Tibial nerve (tissue), 4 donors: Measurements from ENCODE around the gene MFRP. TPM values are rescaled to one million over a fixed set of nuclear protein-coding genes. Genes with fewer than 3 reads are reported as not detected.

Experiments
- DNase-seq, 2 donors: peaks; one replicate each; pipeline ENCODE4 v3.0.0-alpha.2; 2019; ENCODE audit warnings: low spot score in 2 of 2
- H3K27ac ChIP-seq, 4 donors: fragments of 200-600 bp; sonication (generic) in 3 of 4; one replicate each; pipeline ENCODE4 v1.5.1; 2017 to 2019; ENCODE audit warnings: mild to moderate bottlenecking in 1 of 4
- H3K27me3 ChIP-seq, 2 donors: fragments of 200-600 bp; sonication (generic) in 1 of 2; one replicate each; pipeline versions ENCODE4 v1.5.1 to v1.6.0; 2017 to 2019
- H3K36me3 ChIP-seq, 3 donors: fragments of 200-600 bp; sonication (generic); one replicate each; pipeline ENCODE4 v1.5.1; 2018 to 2019
- H3K4me1 ChIP-seq, 4 donors: fragments of 200-600 bp; sonication (generic) in 3 of 4; one replicate each; pipeline ENCODE4 v1.5.1; 2017 to 2019
- H3K4me3 ChIP-seq, 4 donors: fragments of 200-600 bp; sonication (generic) in 3 of 4; one replicate each; pipeline ENCODE4 v1.5.1; 2017 to 2019; ENCODE audit warnings: mild to moderate bottlenecking in 1 of 4, moderate library complexity in 1 of 4
- H3K9me3 ChIP-seq, 4 donors: fragments of 200-600 bp; sonication (generic) in 3 of 4; one replicate each; pipeline ENCODE4 v1.5.1; 2017 to 2019
- EP300 ChIP-seq, 2 donors: sonication (generic); formaldehyde crosslinking; IDR thresholded peaks; one replicate each; pipeline ENCODE4 v1.6.1; 2017; ENCODE audit warnings: antibody characterized with exemption in 2 of 2, mild to moderate bottlenecking in 1 of 2
- POLR2A ChIP-seq, 2 donors: fragments of 450-650 bp; IDR thresholded peaks; one replicate each; pipeline ENCODE4 v1.6.1; 2017; ENCODE audit warnings: antibody characterized with exemption in 2 of 2, mild to moderate bottlenecking in 2 of 2, moderate library complexity in 2 of 2
- WGBS, 2 donors: methylation state at CpG; one replicate each; pipeline ENCODE4 v1.1.5; 2018; 5-methylcytosine and 5-hydroxymethylcytosine counted together
- total RNA-seq, 4 donors: library from RNA; depleted of rRNA; stranded (reverse); fragments of >200 nt; gene quantifications; one replicate each; pipeline ENCODE4 v1.1.0, GENCODE V29; 2016
- TF ChIP-seq, protein P1 (sequence below), 5 experiments: fragments of 200-600 bp in 3 of 5; fragments of 450-650 bp in 2 of 5; sonication (generic) in 3 of 5; IDR thresholded peaks; one replicate each; pipeline ENCODE4 v1.5.1; 2016 to 2019; ENCODE audit warnings: antibody characterized with exemption in 5 of 5, mild to moderate bottlenecking in 3 of 5, moderate library complexity in 2 of 5

MFRP gene
- total RNA-seq, 4 donors from 2014 or later, result 0.44 TPM; not detected in 3

DNA sequence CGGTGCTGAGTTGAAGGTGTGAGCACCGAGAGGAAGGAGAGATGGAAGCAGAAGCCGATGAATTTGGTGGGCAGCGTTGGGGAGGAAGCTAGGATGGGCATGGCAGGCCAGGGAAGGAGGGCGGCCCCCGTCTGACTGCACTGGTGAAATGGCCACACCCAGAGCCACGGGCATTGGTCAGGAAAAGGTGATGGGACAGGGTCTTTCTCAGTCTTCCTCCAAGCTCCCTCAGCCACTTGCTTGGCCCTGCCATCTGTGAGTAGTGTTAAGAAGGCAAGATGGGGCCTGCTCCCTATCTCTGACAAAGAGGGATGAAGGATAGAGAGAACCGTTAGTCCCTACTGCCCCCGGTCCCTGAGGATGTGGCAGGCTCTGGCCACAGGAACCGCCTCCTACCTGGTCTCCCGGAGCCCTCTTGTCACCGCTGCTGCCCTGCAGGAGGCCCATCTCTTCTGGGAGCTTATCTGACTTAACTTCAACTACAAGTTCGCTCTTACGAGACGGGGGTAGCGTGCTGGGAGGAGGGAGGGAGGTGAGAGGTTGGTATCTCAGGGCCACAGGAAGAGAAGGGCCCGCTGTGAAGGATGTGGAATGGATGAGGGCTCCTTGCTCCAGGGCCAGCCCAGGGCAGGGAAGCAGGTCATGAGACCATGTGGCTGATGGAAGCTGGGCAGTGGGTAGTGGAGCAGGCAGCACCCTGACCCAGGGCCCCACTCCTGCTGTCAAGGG lies 36.4 kb downstream of the MFRP start:
- WGBS, 2 donors, result 66 to 75% methylated on average over 17 of the region's 17 CpGs

DNA sequence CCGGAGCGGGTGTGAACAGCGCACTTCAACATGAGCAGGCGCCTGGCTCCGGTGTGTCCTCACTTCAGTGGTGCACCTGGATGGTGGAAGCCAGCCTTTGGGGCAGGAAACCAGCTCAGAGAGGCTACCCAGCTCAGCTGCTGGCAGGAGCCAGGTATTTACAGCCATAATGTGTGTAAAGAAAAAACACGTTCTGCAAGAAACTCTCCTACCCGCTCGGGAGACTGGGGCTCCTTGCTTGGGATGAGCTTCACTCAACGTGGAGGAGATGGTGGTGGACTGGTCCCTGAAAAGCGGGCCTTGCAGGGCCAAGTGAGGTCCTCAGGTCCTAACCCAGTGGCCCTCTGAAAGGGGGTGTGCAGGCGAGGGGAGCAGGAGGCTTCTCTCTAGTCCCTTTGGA lies 37.1 kb downstream of the MFRP start:
- peaks cover 0 to 35% (median 8%) of the 10 kb centered on the region in 4 donors for H3K4me1 ChIP-seq
- peak overlapping the region in 2 of 4 donors; percentile 60 to 96 for H3K27ac ChIP-seq
- TF ChIP-seq EP300 (IDR thresholded peaks at IDR 0.05), result no peak
- TF ChIP-seq, protein P1, sequence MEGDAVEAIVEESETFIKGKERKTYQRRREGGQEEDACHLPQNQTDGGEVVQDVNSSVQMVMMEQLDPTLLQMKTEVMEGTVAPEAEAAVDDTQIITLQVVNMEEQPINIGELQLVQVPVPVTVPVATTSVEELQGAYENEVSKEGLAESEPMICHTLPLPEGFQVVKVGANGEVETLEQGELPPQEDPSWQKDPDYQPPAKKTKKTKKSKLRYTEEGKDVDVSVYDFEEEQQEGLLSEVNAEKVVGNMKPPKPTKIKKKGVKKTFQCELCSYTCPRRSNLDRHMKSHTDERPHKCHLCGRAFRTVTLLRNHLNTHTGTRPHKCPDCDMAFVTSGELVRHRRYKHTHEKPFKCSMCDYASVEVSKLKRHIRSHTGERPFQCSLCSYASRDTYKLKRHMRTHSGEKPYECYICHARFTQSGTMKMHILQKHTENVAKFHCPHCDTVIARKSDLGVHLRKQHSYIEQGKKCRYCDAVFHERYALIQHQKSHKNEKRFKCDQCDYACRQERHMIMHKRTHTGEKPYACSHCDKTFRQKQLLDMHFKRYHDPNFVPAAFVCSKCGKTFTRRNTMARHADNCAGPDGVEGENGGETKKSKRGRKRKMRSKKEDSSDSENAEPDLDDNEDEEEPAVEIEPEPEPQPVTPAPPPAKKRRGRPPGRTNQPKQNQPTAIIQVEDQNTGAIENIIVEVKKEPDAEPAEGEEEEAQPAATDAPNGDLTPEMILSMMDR (IDR thresholded peaks at IDR 0.05), result no peak
- no peak for TF ChIP-seq POLR2A (IDR thresholded peaks at IDR 0.05)
- H3K27me3 ChIP-seq, result no peaks in the 10 kb centered on the region
- peaks cover 0 to 56% (median 4%) of the 10 kb centered on the region in 3 donors for H3K36me3 ChIP-seq
- no peak overlapping the region for H3K4me3 ChIP-seq
- 83 to 86% methylated on average over 11 of the region's 11 CpGs for WGBS, 2 donors
- no peak for DNase-seq
- H3K9me3 ChIP-seq, result no peaks in the 10 kb centered on the region

More for the DNA sequence above, 36.4 kb downstream of the MFRP start:
- H3K27ac ChIP-seq, result peak overlapping the region in 2 of 4 donors; percentile 60 to 96
- TF ChIP-seq POLR2A (IDR thresholded peaks at IDR 0.05) (no peak), EP300 (IDR thresholded peaks at IDR 0.05) (no peak)
- TF ChIP-seq, protein P1 (IDR thresholded peaks at IDR 0.05), result no peak
- H3K27me3 ChIP-seq, result no peaks in the 10 kb centered on the region
- peaks cover 0 to 52% (median 4%) of the 10 kb centered on the region in 3 donors for H3K36me3 ChIP-seq
- H3K4me1 ChIP-seq, result peaks cover 0 to 42% (median 11%) of the 10 kb centered on the region in 4 donors
- no peak overlapping the region for H3K4me3 ChIP-seq
- no peak for DNase-seq
- no peaks in the 10 kb centered on the region for H3K9me3 ChIP-seq

DNA sequence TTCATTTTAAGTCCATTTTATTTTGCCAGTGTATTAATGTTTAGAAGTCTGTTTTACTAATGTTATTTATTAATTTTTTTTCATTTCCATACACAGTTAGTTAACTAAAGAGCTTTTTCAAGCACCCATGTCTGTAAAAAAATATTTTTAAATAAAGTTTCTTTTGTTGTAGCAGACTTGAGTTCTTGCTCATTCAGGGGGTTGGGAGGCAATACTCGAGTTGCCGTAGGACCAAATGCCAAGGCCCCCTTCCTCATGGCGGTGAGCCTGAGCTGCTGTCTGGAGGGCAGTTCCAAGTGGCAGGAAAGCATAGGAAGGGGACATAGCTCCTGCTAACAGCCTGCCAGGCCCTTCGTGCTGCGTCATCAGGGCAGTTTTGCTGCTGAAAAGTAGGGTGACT lies 38.5 kb downstream of the MFRP start:
- Histone ChIP-seq H3K27ac (peak overlapping the region in 3 of 4 donors; percentile 50 to 96 (median 60)), H3K9me3 (no peaks in the 10 kb centered on the region), H3K36me3 (peaks cover 0 to 69% (median 4%) of the 10 kb centered on the region in 3 donors), H3K4me1 (peaks cover 0 to 25% (median 8%) of the 10 kb centered on the region in 4 donors), H3K4me3 (no peak overlapping the region), H3K27me3 (no peaks in the 10 kb centered on the region)
- WGBS, 2 donors, result 48 to 55% methylated on average over 5 of the region's 5 CpGs
- DNase-seq, result no peak
- TF ChIP-seq POLR2A (IDR thresholded peaks at IDR 0.05) (no peak), EP300 (IDR thresholded peaks at IDR 0.05) (no peak)
- TF ChIP-seq, protein P1 (IDR thresholded peaks at IDR 0.05), result no peak

DNA sequence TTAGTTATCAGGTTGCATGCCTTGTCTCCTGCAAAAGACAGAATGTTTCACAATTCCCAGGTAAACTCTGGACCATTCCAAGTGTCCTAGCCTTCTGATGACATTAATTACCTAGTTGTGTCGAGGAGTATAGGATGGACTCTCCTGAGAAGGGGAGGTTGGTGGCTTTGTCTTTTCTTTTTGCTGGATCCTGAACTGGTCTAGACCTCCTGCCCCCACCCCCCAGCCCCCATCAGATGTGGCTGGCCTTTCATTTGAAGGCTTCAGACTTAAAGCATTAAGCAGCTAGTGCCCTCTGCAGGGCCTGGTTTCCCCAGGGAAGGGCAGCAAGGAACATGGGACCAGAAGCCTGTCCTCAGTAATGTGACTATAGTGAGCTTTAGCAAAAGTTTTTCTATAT lies 39.3 kb downstream of the MFRP start:
- H3K4me1 ChIP-seq, result peaks cover 0 to 25% (median 8%) of the 10 kb centered on the region in 4 donors
- H3K36me3 ChIP-seq, result peaks cover 0 to 69% (median 4%) of the 10 kb centered on the region in 3 donors

More for the DNA sequence above, 39.3 kb downstream of the MFRP start:
- no peak overlapping the region for H3K4me3 ChIP-seq
- H3K27me3 ChIP-seq, result no peaks in the 10 kb centered on the region
- 40 to 46% methylated on average over 1 of the region's 1 CpG for WGBS, 2 donors
- DNase-seq, result no peak
- H3K9me3 ChIP-seq, result no peaks in the 10 kb centered on the region
- TF ChIP-seq EP300 (IDR thresholded peaks at IDR 0.05) (no peak), POLR2A (IDR thresholded peaks at IDR 0.05) (no peak)
- TF ChIP-seq, protein P1 (IDR thresholded peaks at IDR 0.05), result peak in 1 of 5 experiments; percentile 21
- H3K27ac ChIP-seq, result peak overlapping the region; percentile 37 to 96 (median 83)
